ENCODE data around the gene RPS6KL1.
"Not testable (repeated sequence)": the region's sequence is repeated elsewhere in the genome, so short reads cannot be mapped to it uniquely, and the experiment has no call there.

RPS6KL1 gene

DNA sequence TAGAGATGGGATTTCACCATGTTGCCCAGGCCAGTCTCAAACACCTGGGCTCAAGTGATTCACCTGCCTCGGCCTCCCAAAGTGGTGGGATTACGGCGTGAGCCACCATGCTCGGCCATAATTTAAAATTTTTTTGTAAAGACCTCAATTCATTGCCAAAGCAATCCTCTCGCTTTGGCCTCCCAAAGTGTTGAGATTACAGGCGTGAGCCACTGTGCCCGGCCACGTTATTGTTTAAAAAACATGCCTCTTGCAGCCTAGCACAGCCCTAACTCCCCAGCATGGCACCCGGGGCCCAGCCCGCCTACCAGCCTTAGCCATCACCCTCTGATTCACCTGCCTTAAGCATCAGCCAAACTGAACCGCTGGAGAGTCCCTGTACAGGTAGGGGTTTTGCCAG lies 13.1 kb upstream of the RPS6KL1 start:
- no peaks in the 10 kb centered on the region for H3K9me3 Mint-ChIP-seq
- TF ChIP-seq, protein P1, sequence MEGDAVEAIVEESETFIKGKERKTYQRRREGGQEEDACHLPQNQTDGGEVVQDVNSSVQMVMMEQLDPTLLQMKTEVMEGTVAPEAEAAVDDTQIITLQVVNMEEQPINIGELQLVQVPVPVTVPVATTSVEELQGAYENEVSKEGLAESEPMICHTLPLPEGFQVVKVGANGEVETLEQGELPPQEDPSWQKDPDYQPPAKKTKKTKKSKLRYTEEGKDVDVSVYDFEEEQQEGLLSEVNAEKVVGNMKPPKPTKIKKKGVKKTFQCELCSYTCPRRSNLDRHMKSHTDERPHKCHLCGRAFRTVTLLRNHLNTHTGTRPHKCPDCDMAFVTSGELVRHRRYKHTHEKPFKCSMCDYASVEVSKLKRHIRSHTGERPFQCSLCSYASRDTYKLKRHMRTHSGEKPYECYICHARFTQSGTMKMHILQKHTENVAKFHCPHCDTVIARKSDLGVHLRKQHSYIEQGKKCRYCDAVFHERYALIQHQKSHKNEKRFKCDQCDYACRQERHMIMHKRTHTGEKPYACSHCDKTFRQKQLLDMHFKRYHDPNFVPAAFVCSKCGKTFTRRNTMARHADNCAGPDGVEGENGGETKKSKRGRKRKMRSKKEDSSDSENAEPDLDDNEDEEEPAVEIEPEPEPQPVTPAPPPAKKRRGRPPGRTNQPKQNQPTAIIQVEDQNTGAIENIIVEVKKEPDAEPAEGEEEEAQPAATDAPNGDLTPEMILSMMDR (IDR thresholded peaks at IDR 0.05; ENCODE audit: unreplicated experiment in 3 of 3) = no peak
- no peak overlapping the region for H3K27ac Mint-ChIP-seq
- H3K4me3 Mint-ChIP-seq = no peak overlapping the region
- peaks cover 69% of the 10 kb centered on the region for H3K4me1 Mint-ChIP-seq
- peaks cover 3% of the 10 kb centered on the region for H3K27me3 Mint-ChIP-seq (ENCODE audit: low read depth)
- no peaks in the 10 kb centered on the region for H3K36me3 Mint-ChIP-seq (ENCODE audit: low read depth)

DNA sequence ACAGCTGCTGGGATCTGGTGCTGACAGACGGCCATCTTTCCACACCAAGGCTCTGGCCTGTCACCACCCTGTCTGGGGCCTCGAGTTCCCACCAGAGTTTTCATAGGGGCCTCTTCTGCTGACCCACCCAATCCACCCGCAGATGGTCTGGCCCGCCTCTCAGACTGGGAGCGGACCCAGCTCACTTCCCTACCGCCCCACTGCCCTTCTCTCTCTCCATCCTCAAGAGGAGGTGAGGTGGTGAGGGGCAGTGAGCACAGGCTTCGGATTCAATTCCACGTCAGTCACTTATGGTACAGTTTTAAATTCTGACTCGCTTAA lies 12.3 kb upstream of the RPS6KL1 start:
- peaks cover 71% of the 10 kb centered on the region for H3K4me1 Mint-ChIP-seq
- TF ChIP-seq, protein P1 (IDR thresholded peaks at IDR 0.05; ENCODE audit: unreplicated experiment in 3 of 3) = no peak
- peak overlapping the region; percentile 33 to 84 (median 41) for H3K27ac Mint-ChIP-seq
- no peaks in the 10 kb centered on the region for H3K36me3 Mint-ChIP-seq (ENCODE audit: low read depth)
- peak overlapping the region in 2 of 3 experiments; percentile 23 to 34 for H3K4me3 Mint-ChIP-seq
- no peaks in the 10 kb centered on the region for H3K9me3 Mint-ChIP-seq
- peaks cover 3% of the 10 kb centered on the region for H3K27me3 Mint-ChIP-seq (ENCODE audit: low read depth)

DNA sequence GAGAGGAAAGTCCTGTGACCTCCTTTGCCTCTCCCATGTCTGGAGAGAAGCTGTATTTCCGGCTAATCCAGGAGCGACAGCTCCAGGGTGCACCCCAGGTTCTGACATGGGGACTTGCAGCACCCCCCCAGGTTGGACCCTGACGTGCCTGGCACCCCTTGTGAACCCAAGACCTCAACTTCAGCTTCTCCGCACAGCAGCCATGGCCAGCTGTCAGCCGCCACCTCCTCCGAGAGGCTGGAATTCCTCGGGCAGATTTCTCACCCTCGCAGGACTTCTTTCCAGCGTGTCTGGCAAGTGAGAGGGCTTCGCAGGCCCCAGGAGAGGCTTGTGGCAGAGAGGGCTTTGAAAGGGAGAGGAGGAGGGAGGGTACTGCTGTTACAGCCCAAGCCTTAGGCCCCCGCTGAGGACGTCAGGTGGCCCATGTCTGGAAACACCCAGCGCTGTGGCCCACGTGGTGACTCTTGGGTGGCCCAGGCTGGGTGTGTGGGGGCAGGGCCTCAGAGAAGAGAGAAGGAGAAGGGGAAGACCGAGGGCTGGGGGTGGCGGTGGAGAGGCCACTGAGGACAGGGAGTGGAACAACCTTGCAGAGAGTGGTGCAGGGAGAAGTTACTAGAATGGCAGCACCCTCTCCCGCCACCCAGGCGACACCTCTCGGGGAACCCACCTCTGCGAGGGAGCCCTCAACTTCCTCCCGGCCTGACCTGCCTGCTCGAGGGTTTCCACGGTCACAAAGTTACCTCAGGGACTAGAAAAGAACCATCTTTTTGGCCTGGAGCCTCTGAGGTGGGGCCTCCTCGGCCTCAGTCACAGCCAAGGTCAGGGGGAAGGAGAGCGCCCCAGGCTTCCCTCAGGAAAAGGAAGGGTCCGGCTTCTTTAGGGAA lies 11.7 kb upstream of the RPS6KL1 start:
- TF ChIP-seq, protein P1 (IDR thresholded peaks at IDR 0.05; ENCODE audit: unreplicated experiment in 3 of 3) = no peak
- Mint-ChIP-seq H3K27me3 (ENCODE audit: low read depth) (no peaks in the 10 kb centered on the region), H3K4me1 (peaks cover 66% of the 10 kb centered on the region), H3K9me3 (no peaks in the 10 kb centered on the region), H3K36me3 (ENCODE audit: low read depth) (no peaks in the 10 kb centered on the region), H3K4me3 (peak overlapping the region in 1 of 3 experiments; percentile 34), H3K27ac (peak overlapping the region; percentile 33 to 84 (median 73))

DNA sequence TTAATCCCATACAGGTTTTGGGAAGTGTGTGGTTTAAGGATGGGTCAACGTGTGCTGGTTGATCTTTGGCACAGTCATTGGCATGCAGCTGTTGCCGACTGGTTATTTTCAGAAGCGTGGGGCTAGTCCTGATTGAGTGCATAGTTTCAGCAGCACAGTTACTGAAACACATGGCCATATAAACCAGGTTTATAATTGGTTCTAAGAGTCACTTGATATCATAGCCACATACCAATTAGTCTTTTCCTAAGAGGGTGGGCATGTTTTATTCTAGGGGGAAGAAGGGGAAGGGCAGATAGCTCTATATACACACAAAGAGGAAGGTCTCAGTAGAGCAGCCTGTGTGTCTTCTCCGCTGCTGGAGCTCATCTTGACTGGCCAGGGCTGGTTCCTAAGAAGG lies 11.0 kb upstream of the RPS6KL1 start:
- H3K4me3 Mint-ChIP-seq = peak overlapping the region in 1 of 3 experiments; percentile 34
- H3K36me3 Mint-ChIP-seq (ENCODE audit: low read depth) = no peaks in the 10 kb centered on the region
- TF ChIP-seq, protein P1 (IDR thresholded peaks at IDR 0.05; ENCODE audit: unreplicated experiment in 3 of 3) = no peak
- H3K4me1 Mint-ChIP-seq = peaks cover 61% of the 10 kb centered on the region
- no peaks in the 10 kb centered on the region for H3K27me3 Mint-ChIP-seq (ENCODE audit: low read depth)
- peak overlapping the region; percentile 33 to 84 (median 73) for H3K27ac Mint-ChIP-seq
- H3K9me3 Mint-ChIP-seq = no peaks in the 10 kb centered on the region

DNA sequence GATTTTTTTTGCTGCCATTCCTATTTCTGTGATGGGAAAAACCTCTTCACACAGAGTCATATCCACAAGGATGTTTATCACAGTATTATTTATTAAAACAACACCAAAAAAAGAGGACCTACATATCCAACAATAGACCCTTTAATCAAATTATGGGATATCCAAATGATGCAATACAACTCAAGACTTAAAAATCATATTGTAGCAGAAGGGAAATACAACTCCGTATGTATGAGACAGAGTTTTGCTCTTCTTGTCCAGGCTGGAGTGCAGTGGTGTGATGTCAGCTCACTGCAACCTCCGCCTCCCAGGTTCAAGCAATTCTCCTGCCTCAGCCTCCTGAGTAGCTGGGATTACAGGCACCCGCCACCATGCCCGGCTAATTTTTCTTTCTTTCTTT lies 9.9 kb upstream of the RPS6KL1 start:
- Mint-ChIP-seq H3K4me1 (peaks cover 51% of the 10 kb centered on the region), H3K27ac (peak overlapping the region in 2 of 3 experiments; percentile 20 to 59)
- not testable (repeated sequence) for H3K4me3 Mint-ChIP-seq; H3K27me3 Mint-ChIP-seq (ENCODE audit: low read depth); H3K9me3 Mint-ChIP-seq; H3K36me3 Mint-ChIP-seq (ENCODE audit: low read depth)

DNA sequence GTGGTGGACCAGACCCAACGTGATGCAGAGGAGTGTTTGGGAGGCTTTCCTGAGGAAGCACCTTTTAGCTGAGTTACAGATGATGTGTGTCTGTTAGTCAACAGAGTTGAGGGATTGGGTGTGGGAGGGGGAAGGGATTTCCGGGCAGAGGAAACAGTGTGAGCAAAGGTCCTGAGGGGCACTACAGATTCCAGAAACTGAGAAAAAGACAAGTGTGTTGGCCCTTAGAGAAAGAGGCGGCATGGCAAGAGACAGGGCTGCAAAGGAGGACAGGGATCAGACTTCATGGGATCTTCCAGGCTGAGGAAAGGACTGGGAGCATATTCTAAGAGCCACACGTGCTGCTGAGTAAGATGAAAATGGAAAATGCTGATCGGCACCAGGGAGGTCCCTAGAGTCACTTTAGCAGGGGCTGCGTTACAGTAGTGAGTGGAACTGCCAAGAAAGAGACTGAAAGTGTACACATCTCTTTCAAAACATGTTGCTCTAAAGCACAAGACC lies 9.4 kb upstream of the RPS6KL1 start:
- H3K27ac Mint-ChIP-seq = peak overlapping the region; percentile 20 to 59 (median 44)
- no peaks in the 10 kb centered on the region for H3K36me3 Mint-ChIP-seq (ENCODE audit: low read depth)
- H3K27me3 Mint-ChIP-seq (ENCODE audit: low read depth) = peaks cover 4% of the 10 kb centered on the region
- peak overlapping the region in 1 of 3 experiments; percentile 20 for H3K4me3 Mint-ChIP-seq
- peaks cover 48% of the 10 kb centered on the region for H3K4me1 Mint-ChIP-seq
- H3K9me3 Mint-ChIP-seq = no peaks in the 10 kb centered on the region
- TF ChIP-seq, protein P1 (IDR thresholded peaks at IDR 0.05; ENCODE audit: unreplicated experiment in 3 of 3) = no peak

DNA sequence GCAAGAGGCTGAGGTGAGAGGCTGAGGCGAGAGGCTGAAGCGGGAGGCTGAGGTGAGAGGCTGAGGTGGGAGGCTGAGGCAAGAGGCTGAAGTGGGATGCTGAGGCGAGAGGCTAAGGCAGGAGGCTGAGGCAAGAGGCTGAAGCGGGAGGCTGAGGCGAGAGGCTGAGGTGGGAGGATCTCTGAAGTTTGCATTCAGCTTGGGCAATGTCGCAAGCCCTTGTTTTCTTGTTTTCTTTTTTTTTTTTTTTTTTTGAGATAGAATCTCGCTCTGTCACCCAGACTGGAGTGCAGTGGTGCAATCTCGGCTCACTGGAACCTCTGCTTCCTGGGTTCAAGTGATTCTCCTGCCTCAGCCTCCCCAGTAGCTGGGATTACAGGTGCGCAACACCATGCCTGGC lies 8.7 kb upstream of the RPS6KL1 start:
- H3K36me3 Mint-ChIP-seq (ENCODE audit: low read depth); H3K27ac Mint-ChIP-seq; H3K4me3 Mint-ChIP-seq; H3K27me3 Mint-ChIP-seq (ENCODE audit: low read depth); H3K9me3 Mint-ChIP-seq: not testable (repeated sequence)
- H3K4me1 Mint-ChIP-seq = peaks cover 43% of the 10 kb centered on the region
